Left lobe of liver (tissue), 2 donors: ENCODE data around the gene IDH2. TPM values are rescaled to one million over a fixed set of nuclear protein-coding genes. Genes with fewer than 3 reads are reported as not detected.

Source experiments
- ATAC-seq: fragments of 200-7000 bp; cut with Tn5 transposase; one replicate; pipeline ENCODE4 v1.9.1; 2020; ENCODE audit warnings: mild to moderate bottlenecking, moderate library complexity
- DNase-seq: peaks from one replicate; pipeline ENCODE4 v3.0.0-alpha.2; 2020; ENCODE audit warnings: low spot score
- total RNA-seq: library from RNA; stranded (reverse); gene quantifications from one replicate; pipeline ENCODE4 v1.2.1, GENCODE V29; 2021
- donor health status: DM: no; HTN: no; CAD: no; lungs with moderate emphysema.
- donor health status: DM: no; HTN: yes; CAD: no.

IDH2 gene
- total RNA-seq, 1 donor from 2014 or later: 292 TPM

- ATAC-seq: peak; percentile 77
- peak; percentile 68 for DNase-seq
Measured at GRCh38 chr15:90047956-90048575, 54.2 kb downstream of the IDH2 start.

- ATAC-seq (no peak), DNase-seq (no peak)
Measured at GRCh38 chr15:90046911-90047392, 55.3 kb downstream of the IDH2 start.

- ATAC-seq: no peak
- DNase-seq: no peak
Measured at GRCh38 chr15:90046289-90046688, 56.0 kb downstream of the IDH2 start.

- DNase-seq (no peak), ATAC-seq (no peak)
Measured at GRCh38 chr15:90044916-90045371, 57.3 kb downstream of the IDH2 start.

- DNase-seq (no peak), ATAC-seq (no peak)
Measured at GRCh38 chr15:90044191-90044590, 58.1 kb downstream of the IDH2 start.

- ATAC-seq (no peak), DNase-seq (no peak)
Measured at GRCh38 chr15:90043530-90044010, 58.7 kb downstream of the IDH2 start.

GRCh38 chr15:90042766-90043529, 59.3 kb downstream of the IDH2 start:
- ATAC-seq (no peak), DNase-seq (no peak)

GRCh38 chr15:90042356-90042755, 59.9 kb downstream of the IDH2 start:
- ATAC-seq (no peak), DNase-seq (no peak)

GRCh38 chr15:90040618-90041017, 61.6 kb downstream of the IDH2 start:
- no peak for DNase-seq
- ATAC-seq: no peak

- ATAC-seq (no peak), DNase-seq (no peak)
Measured at GRCh38 chr15:90039996-90040395, 62.3 kb downstream of the IDH2 start.

- peak; percentile 78 for ATAC-seq
- peak; percentile 81 for DNase-seq
Measured at GRCh38 chr15:90038632-90039095, 63.6 kb downstream of the IDH2 start.

- DNase-seq: no peak
- peak; percentile 2 for ATAC-seq
Measured at GRCh38 chr15:90037961-90038631, 64.2 kb downstream of the IDH2 start.

GRCh38 chr15:90037511-90037860, 64.8 kb downstream of the IDH2 start:
- DNase-seq (no peak), ATAC-seq (no peak)

GRCh38 chr15:90036806-90037510, 65.3 kb downstream of the IDH2 start:
- no peak for DNase-seq
- no peak for ATAC-seq

- no peak for ATAC-seq
- DNase-seq: no peak
Measured at GRCh38 chr15:90036343-90036742, 65.9 kb downstream of the IDH2 start.

GRCh38 chr15:90035840-90036230, 66.4 kb downstream of the IDH2 start:
- ATAC-seq (no peak), DNase-seq (no peak)

GRCh38 chr15:90035095-90035839, 67.0 kb downstream of the IDH2 start:
- ATAC-seq (peak; percentile 33), DNase-seq (peak; percentile 55)

- no peak for DNase-seq
- ATAC-seq: no peak
Measured at GRCh38 chr15:90033448-90033847, 68.8 kb downstream of the IDH2 start.
